ENCODE data around the gene NPFFR1.

DNA sequence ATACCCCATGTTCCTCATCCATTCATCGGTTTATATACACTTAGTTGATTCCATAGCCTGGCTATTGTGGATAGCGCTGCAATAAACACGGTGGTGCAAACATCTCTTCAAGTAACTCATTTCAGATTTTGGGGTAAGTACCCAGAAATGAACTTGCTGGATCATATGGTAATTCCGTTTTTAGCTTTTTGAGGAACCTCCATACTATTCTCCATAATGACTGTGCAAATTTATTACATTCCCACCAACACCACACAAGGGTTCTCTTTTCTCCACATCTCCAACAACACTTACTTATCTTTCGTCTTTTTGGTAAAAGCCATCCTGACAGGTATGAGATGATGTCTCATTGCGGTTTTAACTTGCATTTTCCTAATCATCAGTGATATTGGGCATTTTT is 3.7 kb downstream of the NPFFR1 start:
- TF ChIP-seq HNF4A (conservative IDR thresholded peaks at IDR 0.05), result no peak
- TF ChIP-seq, protein P1, sequence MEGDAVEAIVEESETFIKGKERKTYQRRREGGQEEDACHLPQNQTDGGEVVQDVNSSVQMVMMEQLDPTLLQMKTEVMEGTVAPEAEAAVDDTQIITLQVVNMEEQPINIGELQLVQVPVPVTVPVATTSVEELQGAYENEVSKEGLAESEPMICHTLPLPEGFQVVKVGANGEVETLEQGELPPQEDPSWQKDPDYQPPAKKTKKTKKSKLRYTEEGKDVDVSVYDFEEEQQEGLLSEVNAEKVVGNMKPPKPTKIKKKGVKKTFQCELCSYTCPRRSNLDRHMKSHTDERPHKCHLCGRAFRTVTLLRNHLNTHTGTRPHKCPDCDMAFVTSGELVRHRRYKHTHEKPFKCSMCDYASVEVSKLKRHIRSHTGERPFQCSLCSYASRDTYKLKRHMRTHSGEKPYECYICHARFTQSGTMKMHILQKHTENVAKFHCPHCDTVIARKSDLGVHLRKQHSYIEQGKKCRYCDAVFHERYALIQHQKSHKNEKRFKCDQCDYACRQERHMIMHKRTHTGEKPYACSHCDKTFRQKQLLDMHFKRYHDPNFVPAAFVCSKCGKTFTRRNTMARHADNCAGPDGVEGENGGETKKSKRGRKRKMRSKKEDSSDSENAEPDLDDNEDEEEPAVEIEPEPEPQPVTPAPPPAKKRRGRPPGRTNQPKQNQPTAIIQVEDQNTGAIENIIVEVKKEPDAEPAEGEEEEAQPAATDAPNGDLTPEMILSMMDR (IDR thresholded peaks at IDR 0.05; ENCODE audit: low read depth, low read length, missing input control), result no peak
- no peak for TF ChIP-seq JUND (IDR thresholded peaks at IDR 0.05)
- no peak for TF ChIP-seq YY1 (IDR thresholded peaks at IDR 0.05)
- TF ChIP-seq, protein P2, sequence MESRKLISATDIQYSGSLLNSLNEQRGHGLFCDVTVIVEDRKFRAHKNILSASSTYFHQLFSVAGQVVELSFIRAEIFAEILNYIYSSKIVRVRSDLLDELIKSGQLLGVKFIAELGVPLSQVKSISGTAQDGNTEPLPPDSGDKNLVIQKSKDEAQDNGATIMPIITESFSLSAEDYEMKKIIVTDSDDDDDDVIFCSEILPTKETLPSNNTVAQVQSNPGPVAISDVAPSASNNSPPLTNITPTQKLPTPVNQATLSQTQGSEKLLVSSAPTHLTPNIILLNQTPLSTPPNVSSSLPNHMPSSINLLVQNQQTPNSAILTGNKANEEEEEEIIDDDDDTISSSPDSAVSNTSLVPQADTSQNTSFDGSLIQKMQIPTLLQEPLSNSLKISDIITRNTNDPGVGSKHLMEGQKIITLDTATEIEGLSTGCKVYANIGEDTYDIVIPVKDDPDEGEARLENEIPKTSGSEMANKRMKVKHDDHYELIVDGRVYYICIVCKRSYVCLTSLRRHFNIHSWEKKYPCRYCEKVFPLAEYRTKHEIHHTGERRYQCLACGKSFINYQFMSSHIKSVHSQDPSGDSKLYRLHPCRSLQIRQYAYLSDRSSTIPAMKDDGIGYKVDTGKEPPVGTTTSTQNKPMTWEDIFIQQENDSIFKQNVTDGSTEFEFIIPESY (IDR thresholded peaks at IDR 0.05), result no peak
- no peak for TF ChIP-seq RAD21 (IDR thresholded peaks at IDR 0.05)
- no peak for TF ChIP-seq RXRA (IDR thresholded peaks at IDR 0.05)
- TF ChIP-seq SP1 (IDR thresholded peaks at IDR 0.05), result no peak
- TF ChIP-seq, protein P3, sequence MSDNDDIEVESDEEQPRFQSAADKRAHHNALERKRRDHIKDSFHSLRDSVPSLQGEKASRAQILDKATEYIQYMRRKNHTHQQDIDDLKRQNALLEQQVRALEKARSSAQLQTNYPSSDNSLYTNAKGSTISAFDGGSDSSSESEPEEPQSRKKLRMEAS (IDR thresholded peaks at IDR 0.05), result no peak
- TF ChIP-seq EGR1 (IDR thresholded peaks at IDR 0.05; ENCODE audit: low read depth in 2 of 2), result no peak
- TF ChIP-seq, protein P4, sequence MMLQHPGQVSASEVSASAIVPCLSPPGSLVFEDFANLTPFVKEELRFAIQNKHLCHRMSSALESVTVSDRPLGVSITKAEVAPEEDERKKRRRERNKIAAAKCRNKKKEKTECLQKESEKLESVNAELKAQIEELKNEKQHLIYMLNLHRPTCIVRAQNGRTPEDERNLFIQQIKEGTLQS (IDR thresholded peaks at IDR 0.05), result no peak
- TF ChIP-seq TAF1 (conservative IDR thresholded peaks at IDR 0.05), result no peak
